ENCODE measurements around the gene TMEM18. TPM values are rescaled to one million over a fixed set of nuclear protein-coding genes. Genes with fewer than 3 reads are reported as not detected.

The TMEM18 gene
- total RNA-seq, 2 donors from 2014 or later: 7.6 to 11.9 TPM

GRCh38 chr2:692767-693166, 15.6 kb upstream of the TMEM18 start:
- Histone ChIP-seq H3K4me3 (no peak overlapping the region), H3K4me1 (peaks cover 0 to 5% of the 10 kb centered on the region in 2 donors), H3K9me3 (no peaks in the 10 kb centered on the region), H3K27me3 (no peaks in the 10 kb centered on the region), H3K27ac (no peak overlapping the region), H3K36me3 (no peaks in the 10 kb centered on the region)
- no peak for TF ChIP-seq CTCF (IDR thresholded peaks at IDR 0.05)
- no peak for DNase-seq (ENCODE audit: low spot score)

- H3K36me3 ChIP-seq: no peaks in the 10 kb centered on the region
- DNase-seq (ENCODE audit: low spot score): no peak
- no peaks in the 10 kb centered on the region for H3K9me3 ChIP-seq
- peaks cover 0 to 5% of the 10 kb centered on the region in 2 donors for H3K4me1 ChIP-seq
- no peak for TF ChIP-seq CTCF (IDR thresholded peaks at IDR 0.05)
- H3K27ac ChIP-seq: no peak overlapping the region
- H3K27me3 ChIP-seq: no peaks in the 10 kb centered on the region
- H3K4me3 ChIP-seq: no peak overlapping the region
These were observed 14.9 kb upstream of the TMEM18 start for GRCh38 chr2:691821-692761.

- H3K4me3 ChIP-seq: no peak overlapping the region
- TF ChIP-seq CTCF (IDR thresholded peaks at IDR 0.05): no peak
- H3K27me3 ChIP-seq: no peaks in the 10 kb centered on the region
- no peak for DNase-seq (ENCODE audit: low spot score)
- no peak overlapping the region for H3K27ac ChIP-seq
- H3K9me3 ChIP-seq: no peaks in the 10 kb centered on the region
- H3K4me1 ChIP-seq: peaks cover 0 to 5% of the 10 kb centered on the region in 2 donors
- H3K36me3 ChIP-seq: no peaks in the 10 kb centered on the region
These were observed 13.6 kb upstream of the TMEM18 start for GRCh38 chr2:690799-691198.

- H3K4me1 ChIP-seq: peaks cover 0 to 2% of the 10 kb centered on the region in 2 donors
- H3K27ac ChIP-seq: no peak overlapping the region
- DNase-seq (ENCODE audit: low spot score): no peak
- H3K27me3 ChIP-seq: no peaks in the 10 kb centered on the region
- no peaks in the 10 kb centered on the region for H3K9me3 ChIP-seq
- no peaks in the 10 kb centered on the region for H3K36me3 ChIP-seq
- H3K4me3 ChIP-seq: no peak overlapping the region
- TF ChIP-seq CTCF (IDR thresholded peaks at IDR 0.05): no peak
These were observed 12.8 kb upstream of the TMEM18 start for GRCh38 chr2:689877-690510.

GRCh38 chr2:689237-689636, 12.0 kb upstream of the TMEM18 start:
- no peaks in the 10 kb centered on the region for H3K36me3 ChIP-seq
- H3K4me1 ChIP-seq: no peaks in the 10 kb centered on the region
- no peak overlapping the region for H3K4me3 ChIP-seq
- DNase-seq (ENCODE audit: low spot score): no peak
- no peak for TF ChIP-seq CTCF (IDR thresholded peaks at IDR 0.05)
- no peak overlapping the region for H3K27ac ChIP-seq
- no peaks in the 10 kb centered on the region for H3K27me3 ChIP-seq
- no peaks in the 10 kb centered on the region for H3K9me3 ChIP-seq
